ENCODE data around the gene OCIAD1.
"Not testable (repeated sequence)": the region's sequence is repeated elsewhere in the genome, so short reads cannot be mapped to it uniquely, and the experiment has no call there.

The OCIAD1 gene

GRCh38 chr4:48821431-48821830 lies 9.5 kb upstream of the OCIAD1 start:
- not testable (repeated sequence) for H3K27me3 ChIP-seq (ENCODE audit: control insufficient read depth, insufficient read depth, low read length); H3K27ac ChIP-seq (ENCODE audit: low read depth, low read length); H3K9ac ChIP-seq (ENCODE audit: low read length); H3K4me3 ChIP-seq (ENCODE audit: low read depth, low read length); H3K4me1 ChIP-seq (ENCODE audit: control insufficient read depth, insufficient read depth, low read length); H3K9me3 ChIP-seq (ENCODE audit: control insufficient read depth, insufficient read depth, low read depth, low read length); H3K36me3 ChIP-seq (ENCODE audit: control insufficient read depth, insufficient read depth, low read length)

- Histone ChIP-seq H3K4me1 (ENCODE audit: control insufficient read depth, insufficient read depth, low read length) (peaks cover 7% of the 10 kb centered on the region), H3K27ac (ENCODE audit: low read depth, low read length) (no peak overlapping the region), H3K4me3 (ENCODE audit: low read depth, low read length) (no peak overlapping the region), H3K9me3 (ENCODE audit: control insufficient read depth, insufficient read depth, low read depth, low read length) (no peaks in the 10 kb centered on the region), H3K27me3 (ENCODE audit: control insufficient read depth, insufficient read depth, low read length) (no peaks in the 10 kb centered on the region), H3K9ac (ENCODE audit: low read length) (no peak overlapping the region), H3K36me3 (ENCODE audit: control insufficient read depth, insufficient read depth, low read length) (peaks cover 7% of the 10 kb centered on the region; the same call in 1 of the 2 replicates)
Observed at GRCh38 chr4:48827622-48828021, 3.3 kb upstream of the OCIAD1 start.

DNA sequence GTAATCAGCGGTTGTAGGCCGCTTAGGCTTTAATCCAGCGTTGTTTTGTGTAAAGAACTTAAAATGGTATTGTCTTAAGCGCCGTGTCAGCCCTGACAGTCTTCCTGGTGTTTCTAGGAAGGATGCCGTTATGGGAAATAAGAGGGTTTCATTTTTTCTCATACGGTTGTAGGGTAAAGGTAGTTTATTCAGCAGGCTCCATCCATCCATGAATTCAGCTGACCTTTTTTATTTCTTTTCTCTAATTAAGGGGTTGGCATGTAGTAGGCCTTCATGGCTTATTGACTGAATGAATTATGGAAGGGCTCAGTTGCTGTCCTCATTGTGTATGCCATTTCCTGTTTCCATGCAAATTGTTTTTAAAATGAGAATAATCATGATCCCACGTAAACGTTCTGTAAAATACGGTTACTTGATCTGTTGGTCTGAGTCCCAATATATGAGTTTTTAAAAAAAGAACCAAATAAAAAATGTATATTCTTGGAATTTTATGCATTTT lies 693 bp downstream of the OCIAD1 start:
- H3K4me3 ChIP-seq (ENCODE audit: low read depth, low read length) = peak overlapping the region; percentile 91
- peak overlapping the region; percentile 97 for H3K27ac ChIP-seq (ENCODE audit: low read depth, low read length)
- no peaks in the 10 kb centered on the region for H3K9me3 ChIP-seq (ENCODE audit: control insufficient read depth, insufficient read depth, low read depth, low read length)
- peaks cover 41% of the 10 kb centered on the region for H3K36me3 ChIP-seq (ENCODE audit: control insufficient read depth, insufficient read depth, low read length)
- H3K4me1 ChIP-seq (ENCODE audit: control insufficient read depth, insufficient read depth, low read length) = peaks cover 7% of the 10 kb centered on the region
- H3K9ac ChIP-seq (ENCODE audit: low read length) = peak overlapping the region; percentile 97
- H3K27me3 ChIP-seq (ENCODE audit: control insufficient read depth, insufficient read depth, low read length) = no peaks in the 10 kb centered on the region

- Histone ChIP-seq H3K4me3 (ENCODE audit: low read depth, low read length) (peak overlapping the region; percentile 91), H3K36me3 (ENCODE audit: control insufficient read depth, insufficient read depth, low read length) (peaks cover 46% of the 10 kb centered on the region), H3K27ac (ENCODE audit: low read depth, low read length) (no peak overlapping the region), H3K9me3 (ENCODE audit: control insufficient read depth, insufficient read depth, low read depth, low read length) (no peaks in the 10 kb centered on the region), H3K27me3 (ENCODE audit: control insufficient read depth, insufficient read depth, low read length) (no peaks in the 10 kb centered on the region), H3K4me1 (ENCODE audit: control insufficient read depth, insufficient read depth, low read length) (peaks cover 7% of the 10 kb centered on the region), H3K9ac (ENCODE audit: low read length) (no peak overlapping the region)
Observed at GRCh38 chr4:48832571-48832970, 1.7 kb downstream of the OCIAD1 start.

DNA sequence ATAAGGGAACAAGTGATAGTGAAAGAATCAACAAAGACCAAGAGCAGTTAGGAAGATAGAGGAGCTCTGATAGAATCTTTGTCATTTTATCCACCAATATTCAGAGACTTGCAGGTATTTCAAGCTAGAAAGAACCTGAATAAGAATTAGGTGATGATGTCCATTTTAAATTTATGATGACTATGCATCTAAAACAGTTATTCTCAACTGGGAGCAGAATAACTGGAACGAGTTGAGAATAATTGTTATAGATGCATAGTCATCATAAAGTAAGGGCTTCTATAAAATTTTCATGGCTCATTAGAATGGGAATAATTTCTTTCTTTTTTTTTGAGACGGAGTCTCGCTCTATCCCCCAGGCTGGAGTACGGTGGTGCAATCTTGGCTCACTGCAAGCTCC lies 5.8 kb downstream of the OCIAD1 start:
- Histone ChIP-seq H3K9me3 (ENCODE audit: control insufficient read depth, insufficient read depth, low read depth, low read length) (no peaks in the 10 kb centered on the region), H3K36me3 (ENCODE audit: control insufficient read depth, insufficient read depth, low read length) (peaks cover 81% of the 10 kb centered on the region)

GRCh38 chr4:48841045-48841827 lies 10.3 kb downstream of the OCIAD1 start:
- Histone ChIP-seq H3K9me3 (ENCODE audit: control insufficient read depth, insufficient read depth, low read depth, low read length) (no peaks in the 10 kb centered on the region), H3K36me3 (ENCODE audit: control insufficient read depth, insufficient read depth, low read length) (peaks cover 92% of the 10 kb centered on the region), H3K4me3 (ENCODE audit: low read depth, low read length) (no peak overlapping the region), H3K27me3 (ENCODE audit: control insufficient read depth, insufficient read depth, low read length) (no peaks in the 10 kb centered on the region), H3K9ac (ENCODE audit: low read length) (no peak overlapping the region), H3K4me1 (ENCODE audit: control insufficient read depth, insufficient read depth, low read length) (no peaks in the 10 kb centered on the region), H3K27ac (ENCODE audit: low read depth, low read length) (0 out of 2 replicates have a peak overlapping the region, but pooled peaks have one; percentile 3)

More for the DNA sequence above, 5.8 kb downstream of the OCIAD1 start:
- no peaks in the 10 kb centered on the region; the same call in 1 of the 2 replicates for H3K4me1 ChIP-seq (ENCODE audit: control insufficient read depth, insufficient read depth, low read length)
- H3K9ac ChIP-seq (ENCODE audit: low read length) = no peak overlapping the region
- H3K27ac ChIP-seq (ENCODE audit: low read depth, low read length) = no peak overlapping the region
- H3K27me3 ChIP-seq (ENCODE audit: control insufficient read depth, insufficient read depth, low read length) = no peaks in the 10 kb centered on the region
- H3K4me3 ChIP-seq (ENCODE audit: low read depth, low read length) = no peak overlapping the region

- H3K9ac ChIP-seq (ENCODE audit: low read length) = no peak overlapping the region
- no peak overlapping the region for H3K4me3 ChIP-seq (ENCODE audit: low read depth, low read length)
- H3K9me3 ChIP-seq (ENCODE audit: control insufficient read depth, insufficient read depth, low read depth, low read length) = no peaks in the 10 kb centered on the region
- H3K36me3 ChIP-seq (ENCODE audit: control insufficient read depth, insufficient read depth, low read length) = peaks cover 92% of the 10 kb centered on the region
- no peaks in the 10 kb centered on the region for H3K4me1 ChIP-seq (ENCODE audit: control insufficient read depth, insufficient read depth, low read length)
- no peaks in the 10 kb centered on the region for H3K27me3 ChIP-seq (ENCODE audit: control insufficient read depth, insufficient read depth, low read length)
- H3K27ac ChIP-seq (ENCODE audit: low read depth, low read length) = no peak overlapping the region
Observed at GRCh38 chr4:48844843-48845242, 14.0 kb downstream of the OCIAD1 start.

DNA sequence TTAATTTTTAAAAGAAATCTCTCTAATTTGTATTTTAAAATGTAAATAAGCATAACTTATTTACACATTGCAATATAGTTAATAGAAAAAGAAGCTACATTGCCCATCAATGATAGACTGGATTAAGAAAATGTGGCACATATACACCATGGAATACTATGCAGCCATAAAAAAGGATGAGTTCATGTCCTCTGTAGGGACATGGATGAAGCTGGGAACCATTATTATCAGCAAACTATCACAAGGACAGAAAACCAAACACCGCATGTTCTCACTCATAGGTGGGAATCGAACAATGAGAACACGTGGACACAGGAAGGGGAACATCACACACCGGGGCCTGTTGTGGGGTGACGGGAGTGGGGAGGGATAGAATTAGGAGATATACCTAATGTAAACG lies 17.9 kb downstream of the OCIAD1 start:
- not testable (repeated sequence) for H3K9me3 ChIP-seq (ENCODE audit: control insufficient read depth, insufficient read depth, low read depth, low read length); H3K27me3 ChIP-seq (ENCODE audit: control insufficient read depth, insufficient read depth, low read length); H3K9ac ChIP-seq (ENCODE audit: low read length); H3K4me1 ChIP-seq (ENCODE audit: control insufficient read depth, insufficient read depth, low read length); H3K4me3 ChIP-seq (ENCODE audit: low read depth, low read length); H3K27ac ChIP-seq (ENCODE audit: low read depth, low read length)
- H3K36me3 ChIP-seq (ENCODE audit: control insufficient read depth, insufficient read depth, low read length) = peaks cover 92% of the 10 kb centered on the region

- H3K4me1 ChIP-seq (ENCODE audit: control insufficient read depth, insufficient read depth, low read length) = no peaks in the 10 kb centered on the region
- H3K27me3 ChIP-seq (ENCODE audit: control insufficient read depth, insufficient read depth, low read length) = no peaks in the 10 kb centered on the region
- H3K27ac ChIP-seq (ENCODE audit: low read depth, low read length) = no peak overlapping the region
- no peak overlapping the region for H3K4me3 ChIP-seq (ENCODE audit: low read depth, low read length)
- no peaks in the 10 kb centered on the region for H3K9me3 ChIP-seq (ENCODE audit: control insufficient read depth, insufficient read depth, low read depth, low read length)
- H3K36me3 ChIP-seq (ENCODE audit: control insufficient read depth, insufficient read depth, low read length) = peaks cover 90% of the 10 kb centered on the region
- no peak overlapping the region for H3K9ac ChIP-seq (ENCODE audit: low read length)
Observed at GRCh38 chr4:48851651-48852050, 20.8 kb downstream of the OCIAD1 start.

- H3K27me3 ChIP-seq (ENCODE audit: control insufficient read depth, insufficient read depth, low read length) = no peaks in the 10 kb centered on the region
- H3K9me3 ChIP-seq (ENCODE audit: control insufficient read depth, insufficient read depth, low read depth, low read length) = no peaks in the 10 kb centered on the region
- no peak overlapping the region for H3K27ac ChIP-seq (ENCODE audit: low read depth, low read length)
- no peak overlapping the region for H3K4me3 ChIP-seq (ENCODE audit: low read depth, low read length)
- H3K36me3 ChIP-seq (ENCODE audit: control insufficient read depth, insufficient read depth, low read length) = peaks cover 89% of the 10 kb centered on the region
- H3K4me1 ChIP-seq (ENCODE audit: control insufficient read depth, insufficient read depth, low read length) = no peaks in the 10 kb centered on the region
- H3K9ac ChIP-seq (ENCODE audit: low read length) = no peak overlapping the region
Observed at GRCh38 chr4:48853604-48854394, 22.9 kb downstream of the OCIAD1 start.

DNA sequence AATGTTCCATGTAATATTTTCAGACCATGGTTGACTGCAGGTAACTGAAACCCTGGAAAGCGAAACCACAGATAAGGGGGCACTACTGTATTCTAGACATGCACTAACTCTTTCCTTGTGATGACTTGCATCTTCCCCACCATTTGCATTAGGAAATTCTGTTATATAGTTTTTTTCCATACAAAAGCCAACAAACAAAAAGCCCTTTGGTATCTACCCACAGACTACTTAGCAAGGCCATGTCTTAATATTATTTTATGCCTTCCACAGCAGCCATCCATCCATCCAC lies 23.5 kb downstream of the OCIAD1 start:
- no peak overlapping the region for H3K4me3 ChIP-seq (ENCODE audit: low read depth, low read length)
- no peaks in the 10 kb centered on the region for H3K4me1 ChIP-seq (ENCODE audit: control insufficient read depth, insufficient read depth, low read length)
- no peak overlapping the region for H3K27ac ChIP-seq (ENCODE audit: low read depth, low read length)
- no peak overlapping the region for H3K9ac ChIP-seq (ENCODE audit: low read length)
- no peaks in the 10 kb centered on the region for H3K27me3 ChIP-seq (ENCODE audit: control insufficient read depth, insufficient read depth, low read length)
- H3K9me3 ChIP-seq (ENCODE audit: control insufficient read depth, insufficient read depth, low read depth, low read length) = no peaks in the 10 kb centered on the region
- peaks cover 92% of the 10 kb centered on the region for H3K36me3 ChIP-seq (ENCODE audit: control insufficient read depth, insufficient read depth, low read length)

Data from HUES6 (cell line).